ENCODE data around the gene CDH24. TPM values are rescaled to one million over a fixed set of nuclear protein-coding genes. Genes with fewer than 3 reads are reported as not detected.

Gene CDH24
- total RNA-seq, 2 donors from 2014 or later, result 1.1 to 6.2 TPM

- H3K36me3 ChIP-seq, result peaks cover 17% of the 10 kb centered on the region
- H3K4me3 ChIP-seq, result peak overlapping the region; percentile 99
- ATAC-seq (ENCODE audit: insufficient number of reproducible peaks, low FRiP score, low read depth) (no peak), DNase-seq (ENCODE audit: low spot score) (no peak)
- no peaks in the 10 kb centered on the region for H3K27me3 ChIP-seq (replicated peaks; ENCODE audit: insufficient read depth)
- no peaks in the 10 kb centered on the region for H3K9me3 ChIP-seq
- H3K4me1 ChIP-seq (ENCODE audit: control insufficient read depth in 1 of 2, low read depth in 2 of 2), result peaks cover 9 to 16% of the 10 kb centered on the region in 2 donors
- H3K27ac ChIP-seq, result peak overlapping the region; percentile 95
- no peak for TF ChIP-seq CTCF (IDR thresholded peaks at IDR 0.05)
Observed at GRCh38 chr14:23033801-23034497, 23.4 kb downstream of the CDH24 start.

- DNase-seq (ENCODE audit: low spot score), result no peak
- Histone ChIP-seq H3K4me1 (ENCODE audit: control insufficient read depth in 1 of 2, low read depth in 2 of 2) (peaks cover 9 to 16% of the 10 kb centered on the region in 2 donors), H3K36me3 (peaks cover 17% of the 10 kb centered on the region)
Observed at GRCh38 chr14:23033251-23033727, 24.0 kb downstream of the CDH24 start.

GRCh38 chr14:23030936-23031335 is 26.4 kb downstream of the CDH24 start:
- peaks cover 20% of the 10 kb centered on the region for H3K36me3 ChIP-seq
- no peak for TF ChIP-seq CTCF (IDR thresholded peaks at IDR 0.05)

More at GRCh38 chr14:23033251-23033727, 24.0 kb downstream of the CDH24 start:
- Histone ChIP-seq H3K9me3 (no peaks in the 10 kb centered on the region), H3K4me3 (peak overlapping the region; percentile 99), H3K27ac (no peak overlapping the region), H3K27me3 (replicated peaks; ENCODE audit: insufficient read depth) (no peaks in the 10 kb centered on the region)
- TF ChIP-seq CTCF (IDR thresholded peaks at IDR 0.05), result no peak
- ATAC-seq (ENCODE audit: insufficient number of reproducible peaks, low FRiP score, low read depth), result no peak

GRCh38 chr14:23028799-23029198 is 28.5 kb downstream of the CDH24 start:
- ATAC-seq (ENCODE audit: insufficient number of reproducible peaks, low FRiP score, low read depth), result no peak

More at GRCh38 chr14:23030936-23031335, 26.4 kb downstream of the CDH24 start:
- Histone ChIP-seq H3K4me1 (ENCODE audit: control insufficient read depth in 1 of 2, low read depth in 2 of 2) (peaks cover 9 to 19% of the 10 kb centered on the region in 2 donors), H3K4me3 (no peak overlapping the region), H3K27me3 (replicated peaks; ENCODE audit: insufficient read depth) (no peaks in the 10 kb centered on the region), H3K27ac (no peak overlapping the region), H3K9me3 (no peaks in the 10 kb centered on the region)
- DNase-seq (ENCODE audit: low spot score) (no peak), ATAC-seq (ENCODE audit: insufficient number of reproducible peaks, low FRiP score, low read depth) (no peak)

More at GRCh38 chr14:23028799-23029198, 28.5 kb downstream of the CDH24 start:
- Histone ChIP-seq H3K36me3 (peaks cover 29% of the 10 kb centered on the region), H3K4me1 (ENCODE audit: control insufficient read depth in 1 of 2, low read depth in 2 of 2) (peaks cover 6 to 15% of the 10 kb centered on the region in 2 donors), H3K4me3 (no peak overlapping the region), H3K27me3 (replicated peaks; ENCODE audit: insufficient read depth) (no peaks in the 10 kb centered on the region), H3K27ac (no peak overlapping the region), H3K9me3 (no peaks in the 10 kb centered on the region)
- DNase-seq (ENCODE audit: low spot score), result no peak
- no peak for TF ChIP-seq CTCF (IDR thresholded peaks at IDR 0.05)

Data from thoracic aorta (tissue), 2 donors.